BJ (cell line): ENCODE results near the gene MT1B. TPM values are rescaled to one million over a fixed set of nuclear protein-coding genes. Genes with fewer than 3 reads are reported as not detected.
A peak's percentile ranks its signal among the peaks of the same experiment; 100 is the strongest.

Experiments used
- CTCF ChIA-PET: fragments of 350-600 bp; formaldehyde crosslinking; extraction: SDS; loops from one replicate; lab custom pipeline; 2021; ENCODE audit warnings: antibody characterized with exemption, inconsistent platforms; lab: Yijun Ruan, JAX
- POLR2A ChIA-PET: fragments of 300-600 bp; sonication (Branson Sonifier 250); formaldehyde crosslinking; extraction: SDS; loops from one replicate; lab custom pipeline; 2021; ENCODE audit warnings: antibody characterized with exemption; lab: Charles Lee
- DNase-seq: peaks from one replicate; pipeline ENCODE4 v3.0.0-alpha.2; 2011; ENCODE audit warnings: low read depth
- H3K27me3 ChIP-seq: 2 replicates; pipeline ENCODE4 v1.6.0; 2011; ENCODE audit warnings: low read length; ENCODE audit not compliant: control insufficient read depth, insufficient read depth
- H3K36me3 ChIP-seq: 2 replicates; pipeline ENCODE4 v1.5.1; 2011; ENCODE audit warnings: low read length; ENCODE audit not compliant: control insufficient read depth, insufficient read depth
- H3K4me3 ChIP-seq: 2 replicates; pipeline ENCODE4 v1.5.1; 2011; ENCODE audit warnings: low read depth, mild to moderate bottlenecking, control low read depth, low read length
- CTCF ChIP-seq: IDR thresholded peaks from 2 replicates; pipeline ENCODE4 v1.5.1; 2011; ENCODE audit warnings: low read depth, mild to moderate bottlenecking, control low read depth, inconsistent platforms, low read length, moderate library complexity; ENCODE audit not compliant: insufficient read depth
- polyA plus RNA-seq: library from polyadenylated mRNA; depleted of rRNA; stranded (reverse); fragments of >200 nt; gene quantifications from 2 replicates; pipeline ENCODE4 v1.2.3, GENCODE V29; 2011

Gene MT1B
- polyA plus RNA-seq, 1 experiment, result not detected

- TF ChIP-seq CTCF, result no peak
- ChIA-PET CTCF (interaction anchor here (1.2 to 1.3 kb wide), 2 partner anchors 13 to 101 kb away, joined by 4 to 5 read pairs; no protein-coding TSS in a partner anchor), POLR2A (no interaction called here)
- Histone ChIP-seq H3K4me3 (no peak overlapping the region), H3K27me3 (no peaks in the 10 kb centered on the region), H3K36me3 (no peaks in the 10 kb centered on the region)
- DNase-seq, result no peak
Observed at GRCh38 chr16:56688762-56689161, 37.1 kb downstream of the MT1B start.

GRCh38 chr16:56689171-56689570, 37.5 kb downstream of the MT1B start:
- ChIA-PET POLR2A (no interaction called here), CTCF (interaction anchor here (1.2 to 1.3 kb wide), 2 partner anchors 13 to 100 kb away, joined by 4 to 5 read pairs; no protein-coding TSS in a partner anchor)
- DNase-seq, result no peak
- no peak for TF ChIP-seq CTCF
- Histone ChIP-seq H3K36me3 (no peaks in the 10 kb centered on the region), H3K4me3 (no peak overlapping the region), H3K27me3 (no peaks in the 10 kb centered on the region)

- TF ChIP-seq CTCF, result no peak
- CTCF ChIA-PET, result interaction anchor here (0.7 kb wide), 1 partner anchor 114 kb away, joined by 3 read pairs; no protein-coding TSS in a partner anchor
- no peak for DNase-seq
- H3K27me3 ChIP-seq, result no peaks in the 10 kb centered on the region
- no peak overlapping the region for H3K4me3 ChIP-seq
- POLR2A ChIA-PET, result no interaction called here
- H3K36me3 ChIP-seq, result no peaks in the 10 kb centered on the region
Observed at GRCh38 chr16:56690420-56691122, 38.9 kb downstream of the MT1B start.

GRCh38 chr16:56691885-56692284, 40.2 kb downstream of the MT1B start:
- TF ChIP-seq CTCF, result no peak
- CTCF ChIA-PET, result interaction anchor here (1.3 to 1.9 kb wide), 2 partner anchors 10 to 91 kb away, joined by 4 to 7 read pairs; no protein-coding TSS in a partner anchor
- Histone ChIP-seq H3K27me3 (no peaks in the 10 kb centered on the region), H3K4me3 (no peak overlapping the region), H3K36me3 (no peaks in the 10 kb centered on the region)
- DNase-seq, result peak; percentile 26
- POLR2A ChIA-PET, result no interaction called here

- no peak for TF ChIP-seq CTCF
- H3K36me3 ChIP-seq, result no peaks in the 10 kb centered on the region
- DNase-seq, result no peak
- no peaks in the 10 kb centered on the region for H3K27me3 ChIP-seq
- ChIA-PET CTCF (no interaction called here), POLR2A (no interaction called here)
- no peak overlapping the region for H3K4me3 ChIP-seq
Observed at GRCh38 chr16:56695246-56695645, 43.6 kb downstream of the MT1B start.
